ENCODE measurements around the gene ALKAL2. TPM values are rescaled to one million over a fixed set of nuclear protein-coding genes. Genes with fewer than 3 reads are reported as not detected.

ALKAL2 gene
- total RNA-seq, 1 donor from 2014 or later: 50.0 TPM

- H3K36me3 Mint-ChIP-seq (ENCODE audit: unreplicated experiment): peaks cover 25% of the 10 kb centered on the region
- no peak for DNase-seq (ENCODE audit: extremely low spot score, unreplicated experiment)
- peaks cover 29% of the 10 kb centered on the region for H3K4me1 Mint-ChIP-seq (ENCODE audit: unreplicated experiment)
- peaks cover 2% of the 10 kb centered on the region for H3K9me3 Mint-ChIP-seq (ENCODE audit: unreplicated experiment)
- H3K4me3 Mint-ChIP-seq (ENCODE audit: unreplicated experiment): peak within 1 kb of the TSS; percentile 88
- no peaks in the 10 kb centered on the region for H3K27me3 Mint-ChIP-seq (ENCODE audit: unreplicated experiment)
- TF ChIP-seq CTCF (IDR thresholded peaks at IDR 0.05): no peak
- H3K27ac Mint-ChIP-seq (ENCODE audit: unreplicated experiment): peak within 1 kb of the TSS; percentile 95
Observed at GRCh38 chr2:263774-264492, 24.0 kb downstream of the ALKAL2 start, which contains the start of gene SH3YL1. SH3YL1 (minus strand) TSS chr2:264032; CDS start chr2:263984, 48 bp downstream.

DNA sequence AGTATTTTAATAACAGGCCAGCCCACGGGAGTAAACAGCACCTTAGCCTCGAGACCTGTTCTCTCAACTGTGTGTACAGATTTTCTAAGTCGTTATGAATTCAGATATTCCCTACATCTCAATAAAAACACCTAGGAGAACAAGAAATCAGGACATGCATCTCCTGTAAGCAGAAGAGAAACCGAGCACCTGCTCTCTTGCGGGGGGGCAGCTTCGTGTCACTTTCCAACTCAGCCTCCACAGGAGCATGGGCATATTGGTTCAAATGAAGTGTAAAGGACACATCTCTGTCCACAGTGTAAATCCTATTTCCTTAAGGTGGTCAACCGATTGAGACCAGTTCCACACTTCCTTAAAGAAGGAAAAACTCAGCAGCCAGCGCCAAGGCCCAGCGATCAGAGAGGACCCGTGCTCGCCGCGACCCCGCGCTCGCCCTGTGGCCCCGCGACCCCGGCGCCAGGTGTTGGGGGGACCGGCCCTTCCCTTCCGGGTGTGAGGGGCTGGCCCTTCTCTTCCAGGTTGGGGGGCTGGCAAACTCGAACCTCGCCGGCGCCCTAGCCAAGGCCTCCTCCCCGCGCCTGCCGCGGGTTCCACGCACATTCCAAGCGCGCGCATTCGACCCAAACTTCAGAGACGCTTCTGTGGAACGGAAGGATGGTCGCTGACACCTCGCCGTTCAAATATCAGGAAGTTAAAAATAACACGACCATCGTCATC, 24.7 kb downstream of the ALKAL2 start:
- Mint-ChIP-seq H3K27me3 (ENCODE audit: unreplicated experiment) (no peaks in the 10 kb centered on the region), H3K9me3 (ENCODE audit: unreplicated experiment) (peaks cover 10% of the 10 kb centered on the region), H3K27ac (ENCODE audit: unreplicated experiment) (no peak overlapping the region), H3K36me3 (ENCODE audit: unreplicated experiment) (peaks cover 32% of the 10 kb centered on the region), H3K4me1 (ENCODE audit: unreplicated experiment) (peaks cover 29% of the 10 kb centered on the region), H3K4me3 (ENCODE audit: unreplicated experiment) (peak overlapping the region; percentile 88)
- no peak for TF ChIP-seq CTCF (IDR thresholded peaks at IDR 0.05)
- DNase-seq (ENCODE audit: extremely low spot score, unreplicated experiment): no peak

DNA sequence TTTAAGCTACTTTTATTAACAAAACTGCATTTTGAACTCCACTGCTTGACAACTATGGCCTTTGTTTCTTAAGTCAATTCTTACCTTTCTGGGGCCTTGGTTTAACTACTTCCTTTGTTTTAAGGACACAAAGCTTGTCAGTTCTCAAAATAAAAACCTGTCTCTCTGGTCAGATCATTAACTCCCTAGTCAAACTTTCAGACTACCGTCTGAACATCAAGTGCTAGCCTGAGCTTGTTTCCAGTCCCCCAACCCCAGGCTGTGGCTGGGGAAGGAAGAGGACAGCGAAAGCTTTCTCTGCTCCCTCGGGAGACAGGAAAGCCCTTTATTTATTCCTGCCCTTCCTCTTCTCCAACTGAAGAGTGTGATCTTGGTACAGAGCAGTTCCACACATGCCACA, 25.8 kb downstream of the ALKAL2 start:
- Mint-ChIP-seq H3K4me3 (ENCODE audit: unreplicated experiment) (peak overlapping the region; percentile 52), H3K9me3 (ENCODE audit: unreplicated experiment) (peaks cover 14% of the 10 kb centered on the region), H3K27ac (ENCODE audit: unreplicated experiment) (no peak overlapping the region), H3K27me3 (ENCODE audit: unreplicated experiment) (no peaks in the 10 kb centered on the region), H3K36me3 (ENCODE audit: unreplicated experiment) (peaks cover 37% of the 10 kb centered on the region), H3K4me1 (ENCODE audit: unreplicated experiment) (peaks cover 22% of the 10 kb centered on the region)
- no peak for TF ChIP-seq CTCF (IDR thresholded peaks at IDR 0.05)
- no peak for DNase-seq (ENCODE audit: extremely low spot score, unreplicated experiment)

DNA sequence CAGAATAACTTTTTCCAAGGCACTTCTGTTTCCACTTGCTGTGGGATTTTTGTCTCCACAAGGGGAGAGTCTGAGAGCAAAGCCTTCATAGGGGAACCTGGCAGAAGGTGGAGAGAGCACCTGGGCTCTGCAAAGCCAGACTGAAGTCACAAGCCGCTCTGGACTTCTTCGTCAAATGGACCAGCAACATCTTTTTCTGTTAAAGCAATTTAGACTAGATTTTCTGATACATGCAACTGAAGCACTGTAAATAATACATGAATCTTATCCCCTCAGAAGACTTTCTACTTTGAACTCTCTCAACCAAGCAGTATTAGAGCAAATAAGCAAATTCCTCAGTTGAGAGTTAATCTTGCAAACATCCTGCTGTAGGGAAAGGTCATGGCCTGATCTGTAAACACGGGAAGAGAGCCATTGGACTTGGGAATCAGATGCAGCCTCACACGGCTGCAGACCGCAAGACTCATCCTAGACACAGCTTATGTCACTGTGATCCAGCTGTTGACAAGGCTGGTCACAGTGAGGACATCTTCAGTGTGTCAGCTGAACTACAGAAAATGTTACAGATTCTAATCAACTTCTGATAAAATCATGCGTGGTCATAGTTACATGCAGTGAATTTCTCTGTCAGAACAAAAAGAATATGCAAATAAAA, 27.3 kb downstream of the ALKAL2 start:
- Mint-ChIP-seq H3K4me1 (ENCODE audit: unreplicated experiment) (peaks cover 9% of the 10 kb centered on the region), H3K4me3 (ENCODE audit: unreplicated experiment) (no peak overlapping the region), H3K27me3 (ENCODE audit: unreplicated experiment) (no peaks in the 10 kb centered on the region), H3K9me3 (ENCODE audit: unreplicated experiment) (peaks cover 14% of the 10 kb centered on the region), H3K27ac (ENCODE audit: unreplicated experiment) (no peak overlapping the region), H3K36me3 (ENCODE audit: unreplicated experiment) (peaks cover 37% of the 10 kb centered on the region)
- no peak for DNase-seq (ENCODE audit: extremely low spot score, unreplicated experiment)
- no peak for TF ChIP-seq CTCF (IDR thresholded peaks at IDR 0.05)
